Measurements from ENCODE around the gene MMAB.

MMAB gene

GRCh38 chr12:109513977-109514376 lies 59.3 kb downstream of the MMAB start:
- TF ChIP-seq, protein P1, sequence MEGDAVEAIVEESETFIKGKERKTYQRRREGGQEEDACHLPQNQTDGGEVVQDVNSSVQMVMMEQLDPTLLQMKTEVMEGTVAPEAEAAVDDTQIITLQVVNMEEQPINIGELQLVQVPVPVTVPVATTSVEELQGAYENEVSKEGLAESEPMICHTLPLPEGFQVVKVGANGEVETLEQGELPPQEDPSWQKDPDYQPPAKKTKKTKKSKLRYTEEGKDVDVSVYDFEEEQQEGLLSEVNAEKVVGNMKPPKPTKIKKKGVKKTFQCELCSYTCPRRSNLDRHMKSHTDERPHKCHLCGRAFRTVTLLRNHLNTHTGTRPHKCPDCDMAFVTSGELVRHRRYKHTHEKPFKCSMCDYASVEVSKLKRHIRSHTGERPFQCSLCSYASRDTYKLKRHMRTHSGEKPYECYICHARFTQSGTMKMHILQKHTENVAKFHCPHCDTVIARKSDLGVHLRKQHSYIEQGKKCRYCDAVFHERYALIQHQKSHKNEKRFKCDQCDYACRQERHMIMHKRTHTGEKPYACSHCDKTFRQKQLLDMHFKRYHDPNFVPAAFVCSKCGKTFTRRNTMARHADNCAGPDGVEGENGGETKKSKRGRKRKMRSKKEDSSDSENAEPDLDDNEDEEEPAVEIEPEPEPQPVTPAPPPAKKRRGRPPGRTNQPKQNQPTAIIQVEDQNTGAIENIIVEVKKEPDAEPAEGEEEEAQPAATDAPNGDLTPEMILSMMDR (IDR thresholded peaks at IDR 0.05; ENCODE audit: low read depth, low read length, missing control alignments), result no peak
- no peak for DNase-seq (ENCODE audit: extremely low read depth, low read depth)
- no peak overlapping the region for H3K4me3 ChIP-seq (replicated peaks; ENCODE audit: low read depth, low read length)

- no peak overlapping the region for H3K4me3 ChIP-seq (replicated peaks; ENCODE audit: low read depth, low read length)
- no peak for DNase-seq (ENCODE audit: extremely low read depth, low read depth)
- TF ChIP-seq, protein P1 (IDR thresholded peaks at IDR 0.05; ENCODE audit: low read depth, low read length, missing control alignments), result no peak
Measured at GRCh38 chr12:109513051-109513450, 60.3 kb downstream of the MMAB start.

- DNase-seq (ENCODE audit: extremely low read depth, low read depth), result no peak
- TF ChIP-seq, protein P1 (IDR thresholded peaks at IDR 0.05; ENCODE audit: low read depth, low read length, missing control alignments), result no peak
- no peak overlapping the region for H3K4me3 ChIP-seq (replicated peaks; ENCODE audit: low read depth, low read length)
Measured at GRCh38 chr12:109512608-109513007, 60.7 kb downstream of the MMAB start.

GRCh38 chr12:109510196-109510595 lies 63.1 kb downstream of the MMAB start:
- TF ChIP-seq, protein P1 (IDR thresholded peaks at IDR 0.05; ENCODE audit: low read depth, low read length, missing control alignments), result no peak
- H3K4me3 ChIP-seq (replicated peaks; ENCODE audit: low read depth, low read length), result no peak overlapping the region
- no peak for DNase-seq (ENCODE audit: extremely low read depth, low read depth)

GRCh38 chr12:109504068-109504467 lies 69.2 kb downstream of the MMAB start:
- no peak overlapping the region for H3K4me3 ChIP-seq (replicated peaks; ENCODE audit: low read depth, low read length)
- TF ChIP-seq, protein P1 (IDR thresholded peaks at IDR 0.05; ENCODE audit: low read depth, low read length, missing control alignments), result no peak
- DNase-seq (ENCODE audit: extremely low read depth, low read depth), result no peak
